DMS153 treated with DMSO at 0.1 percent for 48 hours (cell line): ENCODE data around the gene HNF4A.
"Not testable (repeated sequence)": the region's sequence is repeated elsewhere in the genome, so short reads cannot be mapped to it uniquely, and the experiment has no call there.

Experiments used
- DNase-seq: peaks from one replicate; lab custom pipeline; 2025; ENCODE audit not compliant: unreplicated experiment; lab: John Stamatoyannopoulos, UW

HNF4A gene

GRCh38 chr20:44355498-44356352 is at the start of gene HNF4A:
Gene HNF4A (plus strand): TSS chr20:44355699. CDS start chr20:44355805, 106 bp downstream.
- DNase-seq = no peak

GRCh38 chr20:44306927-44307326 is 48.6 kb upstream of the HNF4A start:
- DNase-seq = no peak

GRCh38 chr20:44309763-44310663 is 45.5 kb upstream of the HNF4A start:
- DNase-seq = no peak

- peak; percentile 92 for DNase-seq
These were observed 44.5 kb upstream of the HNF4A start, which contains the start of gene FITM2 for GRCh38 chr20:44310664-44311639. Gene FITM2 (minus strand): TSS chr20:44311202. CDS start chr20:44311148, 54 bp downstream.

GRCh38 chr20:44314870-44315269 is 40.6 kb upstream of the HNF4A start:
- DNase-seq = no peak

GRCh38 chr20:44319839-44320422 is 35.6 kb upstream of the HNF4A start:
- no peak for DNase-seq

GRCh38 chr20:44324343-44324742 is 31.2 kb upstream of the HNF4A start:
- DNase-seq = no peak

- DNase-seq = no peak
These were observed 28.9 kb upstream of the HNF4A start for GRCh38 chr20:44326391-44327159.

- DNase-seq = not testable (repeated sequence)
These were observed 27.8 kb upstream of the HNF4A start for GRCh38 chr20:44327748-44328147.

- no peak for DNase-seq
These were observed 27.1 kb upstream of the HNF4A start for GRCh38 chr20:44328428-44328827.

GRCh38 chr20:44331201-44331600 is 24.3 kb upstream of the HNF4A start:
- DNase-seq = no peak

- no peak for DNase-seq
These were observed 21.2 kb upstream of the HNF4A start for GRCh38 chr20:44334306-44334705.

GRCh38 chr20:44334709-44335108 is 20.8 kb upstream of the HNF4A start:
- DNase-seq = no peak

GRCh38 chr20:44335675-44336074 is 19.8 kb upstream of the HNF4A start:
- DNase-seq = no peak

GRCh38 chr20:44336086-44336485 is 19.4 kb upstream of the HNF4A start:
- DNase-seq = no peak

GRCh38 chr20:44336725-44337380 is 18.6 kb upstream of the HNF4A start, which contains the start of gene R3HDML:
Gene R3HDML (plus strand): TSS chr20:44337043. CDS start chr20:44337158, 115 bp downstream.
- no peak for DNase-seq

- no peak for DNase-seq
These were observed 13.3 kb upstream of the HNF4A start for GRCh38 chr20:44342248-44342647.

- no peak for DNase-seq
These were observed 12.3 kb upstream of the HNF4A start for GRCh38 chr20:44343162-44343675.

GRCh38 chr20:44344723-44345122 is 10.8 kb upstream of the HNF4A start:
- no peak for DNase-seq
